ENCODE data around the gene SLC25A44. TPM values are rescaled to one million over a fixed set of nuclear protein-coding genes. Genes with fewer than 3 reads are reported as not detected.

SLC25A44 gene
- total RNA-seq, 1 experiment from 2014 or later: 40.2 TPM

DNA sequence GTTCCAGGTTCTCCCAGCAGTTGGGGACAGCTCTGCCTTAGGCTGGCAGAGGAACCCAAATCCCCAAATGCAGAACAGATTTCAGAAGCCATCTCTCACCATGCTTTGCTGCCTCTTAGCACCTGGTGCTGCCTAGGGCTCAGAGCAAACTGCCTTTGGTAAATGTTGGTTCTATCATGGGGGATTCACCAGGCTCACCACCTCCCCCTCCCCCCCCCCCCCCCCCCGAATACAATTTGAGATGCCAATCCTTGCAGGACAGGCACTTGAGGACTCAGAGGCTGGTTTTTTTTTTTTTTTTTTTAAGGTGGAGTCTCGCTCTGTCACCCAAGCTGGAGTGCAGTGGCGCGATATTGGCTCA, 54.4 kb downstream of the SLC25A44 start:
- H3T11ph ChIP-seq (ENCODE audit: low read length): no peak overlapping the region
- H3K36me3 Mint-ChIP-seq (ENCODE audit: insufficient read depth in 1 of 3, low read depth in 3 of 3): peaks cover 21 to 52% (median 41%) of the 10 kb centered on the region in 3 experiments; a peak in 6 of 7 replicates
- H3K4me1 Mint-ChIP-seq: peaks cover 15 to 22% of the 10 kb centered on the region in 2 experiments
- no peak for TF ChIP-seq CTCF (conservative IDR thresholded peaks at IDR 0.05)
- no peaks in the 10 kb centered on the region for H3K9me3 ChIP-seq (ENCODE audit: control insufficient read depth, low read depth, low read length)
- no peaks in the 10 kb centered on the region for H3K79me2 ChIP-seq (ENCODE audit: insufficient read depth, low read length)
- peaks cover 3% of the 10 kb centered on the region for H3K23me2 ChIP-seq (ENCODE audit: insufficient read length, low read depth, low read length, poor library complexity, severe bottlenecking)
- H2AK5ac ChIP-seq (ENCODE audit: insufficient read length, low read length): no peak overlapping the region
- peaks cover 4% of the 10 kb centered on the region; the same call in 1 of the 2 replicates for H3K27me3 Mint-ChIP-seq (ENCODE audit: low read depth)
- no peak overlapping the region for H4K8ac ChIP-seq (replicated peaks; ENCODE audit: insufficient read length, low read depth, low read length)
- no peak overlapping the region for H3K56ac ChIP-seq (ENCODE audit: insufficient read length, low read depth, low read length)
- no peak overlapping the region for H3K4ac ChIP-seq (ENCODE audit: low read depth, low read length)
- H3K9me3 Mint-ChIP-seq: no peaks in the 10 kb centered on the region
- H2BK12ac ChIP-seq (ENCODE audit: insufficient read length, low read depth, low read length): no peak overlapping the region
- H4K5ac ChIP-seq (ENCODE audit: insufficient read length, low read depth, low read length): no peak overlapping the region
- no peaks in the 10 kb centered on the region for H4K20me1 ChIP-seq (ENCODE audit: control insufficient read depth, insufficient read depth, insufficient read length)
- H3K9ac ChIP-seq (ENCODE audit: extremely low read depth, insufficient read length, low read length): no peak overlapping the region
- no peak overlapping the region for H3K27ac ChIP-seq (ENCODE audit: insufficient read length, low read depth, low read length)
- no peaks in the 10 kb centered on the region for H3K79me1 ChIP-seq (ENCODE audit: insufficient read depth, low read depth, low read length, poor library complexity, severe bottlenecking)
- H2BK5ac ChIP-seq (ENCODE audit: insufficient read length, low read length): no peak overlapping the region
- no peak overlapping the region for H3K23ac ChIP-seq (ENCODE audit: insufficient read length, low read depth, low read length)
- no peak for DNase-seq
- H2AFZ ChIP-seq (ENCODE audit: low read length): no peak overlapping the region
- H3K27ac Mint-ChIP-seq: peak overlapping the region in 2 of 3 experiments; percentile 61 to 89; a peak in 2 of 7 replicates
- no peak overlapping the region for H2BK120ac ChIP-seq (ENCODE audit: low read depth, low read length, poor library complexity, severe bottlenecking)
- no peak overlapping the region for H3K18ac ChIP-seq (ENCODE audit: insufficient read length, low read depth, low read length)
- H3K27me3 ChIP-seq (ENCODE audit: insufficient read depth, low read length): no peaks in the 10 kb centered on the region
- no peak overlapping the region for H3K4me2 ChIP-seq (ENCODE audit: insufficient read depth, insufficient read length, low read length)
- no CpG with 5 or more reads among the region's 4 CpGs for WGBS (ENCODE audit: extremely low coverage, insufficient read length, low lambda C conversion rate)
- 0 out of 2 replicates have a peak overlapping the region, but pooled peaks have one; percentile 26 for H3K14ac ChIP-seq (ENCODE audit: insufficient read depth, low read length)
- H3K4me3 Mint-ChIP-seq: no peak overlapping the region
- H2BK15ac ChIP-seq (ENCODE audit: low read depth, low read length): no peak overlapping the region
- peaks cover 2% of the 10 kb centered on the region; the same call in 1 of the 2 replicates for H3K4me1 ChIP-seq (ENCODE audit: insufficient read depth, low read length)
- H4K91ac ChIP-seq (ENCODE audit: insufficient read length, low read depth, low read length): no peak overlapping the region
- no peak overlapping the region for H2BK20ac ChIP-seq (ENCODE audit: low read depth, low read length, poor library complexity, severe bottlenecking)

All from H9 (cell line).